ENCODE data around the gene SP4. TPM values are rescaled to one million over a fixed set of nuclear protein-coding genes. Genes with fewer than 3 reads are reported as not detected.

SP4 gene
- total RNA-seq, 4 donors from 2014 or later: 2.6 to 7.3 (median 6.2) TPM

GRCh38 chr7:21407796-21408480 is 19.9 kb upstream of the SP4 start:
- 70 to 87% methylated on average over 4 of the region's 4 CpGs for WGBS, 2 donors (ENCODE audit: low coverage in 1 of 2)
- Histone ChIP-seq H3K4me1 (no peaks in the 10 kb centered on the region), H3K36me3 (no peaks in the 10 kb centered on the region), H3K27me3 (no peaks in the 10 kb centered on the region), H3K9me3 (no peaks in the 10 kb centered on the region), H3K27ac (no peak overlapping the region), H3K4me3 (no peak overlapping the region)
- in situ Hi-C loops (cut with MboI; ENCODE audit: low pct_ligation_motif_present in 1 of 4, low pct_unique_long_range_greater_than_20kb in 1 of 4, low sequenced_read_pairs in 3 of 4) (no loop called here), intact Hi-C loops (cut with DNase I; ENCODE audit: low total_unique reads) (no loop called here)
- TF ChIP-seq CTCF (IDR thresholded peaks at IDR 0.05) (no peak), EP300 (IDR thresholded peaks at IDR 0.05; ENCODE audit: low read depth) (no peak), POLR2A (IDR thresholded peaks at IDR 0.05) (no peak), POLR2AphosphoS5 (IDR thresholded peaks at IDR 0.05) (no peak)
- DNase-seq: no peak

DNA sequence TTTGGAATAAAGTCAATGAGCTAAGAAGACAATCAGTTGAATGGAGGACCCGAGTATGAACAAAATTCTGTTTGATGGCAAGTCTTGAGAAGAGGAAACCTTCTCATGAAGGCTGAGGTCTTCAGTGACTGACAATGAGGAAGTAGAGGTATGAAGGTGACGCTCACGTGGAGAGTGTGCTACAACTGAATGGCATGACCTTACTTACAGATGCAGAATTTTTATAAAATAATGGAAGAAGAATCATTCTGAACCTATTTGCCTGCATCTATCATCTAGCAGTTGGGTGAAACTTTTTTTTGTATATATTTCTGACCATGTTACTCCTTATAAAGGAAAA is 19.4 kb upstream of the SP4 start:
- in situ Hi-C loops (cut with MboI; ENCODE audit: low pct_ligation_motif_present in 1 of 4, low pct_unique_long_range_greater_than_20kb in 1 of 4, low sequenced_read_pairs in 3 of 4): no loop called here
- TF ChIP-seq POLR2AphosphoS5 (IDR thresholded peaks at IDR 0.05): no peak
- TF ChIP-seq POLR2A (IDR thresholded peaks at IDR 0.05): no peak
- no peak for TF ChIP-seq EP300 (IDR thresholded peaks at IDR 0.05; ENCODE audit: low read depth)
- no peak for TF ChIP-seq CTCF (IDR thresholded peaks at IDR 0.05)
- WGBS, 2 donors (ENCODE audit: low coverage in 1 of 2): 63 to 90% methylated on average over 3 of the region's 3 CpGs

GRCh38 chr7:21412410-21412851 is 15.5 kb upstream of the SP4 start:
- no peaks in the 10 kb centered on the region for H3K27me3 ChIP-seq
- in situ Hi-C loops (cut with MboI; ENCODE audit: low pct_ligation_motif_present in 1 of 4, low pct_unique_long_range_greater_than_20kb in 1 of 4, low sequenced_read_pairs in 3 of 4): no loop called here
- 66 to 67% methylated on average over 1 of the region's 1 CpG for WGBS, 2 donors (ENCODE audit: low coverage in 1 of 2)
- no peak overlapping the region for H3K27ac ChIP-seq
- H3K9me3 ChIP-seq: no peaks in the 10 kb centered on the region
- H3K4me1 ChIP-seq: no peaks in the 10 kb centered on the region
- intact Hi-C loops (cut with DNase I; ENCODE audit: low total_unique reads): no loop called here
- TF ChIP-seq EP300 (IDR thresholded peaks at IDR 0.05; ENCODE audit: low read depth) (no peak), POLR2A (IDR thresholded peaks at IDR 0.05) (no peak), POLR2AphosphoS5 (IDR thresholded peaks at IDR 0.05) (no peak), CTCF (IDR thresholded peaks at IDR 0.05) (no peak)
- H3K4me3 ChIP-seq: no peak overlapping the region
- H3K36me3 ChIP-seq: no peaks in the 10 kb centered on the region
- no peak for DNase-seq

More for the DNA sequence above, 19.4 kb upstream of the SP4 start:
- H3K4me3 ChIP-seq: no peak overlapping the region
- intact Hi-C loops (cut with DNase I; ENCODE audit: low total_unique reads): no loop called here
- DNase-seq: no peak
- H3K9me3 ChIP-seq: no peaks in the 10 kb centered on the region
- H3K27ac ChIP-seq: no peak overlapping the region
- H3K4me1 ChIP-seq: no peaks in the 10 kb centered on the region
- no peaks in the 10 kb centered on the region for H3K36me3 ChIP-seq
- no peaks in the 10 kb centered on the region for H3K27me3 ChIP-seq

DNA sequence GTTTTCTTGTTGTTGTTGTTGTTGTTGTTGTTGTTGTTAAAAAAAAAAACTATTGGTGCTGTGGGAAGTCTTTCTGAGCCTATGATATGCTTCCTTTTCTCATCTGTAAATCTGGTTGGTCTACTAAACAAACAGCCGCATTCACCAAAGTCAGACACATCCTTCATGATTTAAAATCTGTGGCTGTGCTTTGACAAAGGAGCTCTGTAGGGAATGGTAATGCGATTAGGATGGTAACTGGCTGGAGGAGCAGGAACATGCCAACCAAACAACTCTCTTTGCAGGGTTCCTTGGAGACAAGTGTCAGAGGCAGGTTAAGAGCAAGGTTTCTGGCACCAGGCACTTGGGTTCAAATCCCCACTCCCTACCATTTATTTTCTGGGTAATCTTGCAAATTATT is 14.9 kb upstream of the SP4 start:
- in situ Hi-C loops (cut with MboI; ENCODE audit: low pct_ligation_motif_present in 1 of 4, low pct_unique_long_range_greater_than_20kb in 1 of 4, low sequenced_read_pairs in 3 of 4) (no loop called here), intact Hi-C loops (cut with DNase I; ENCODE audit: low total_unique reads) (no loop called here)
- H3K36me3 ChIP-seq: no peaks in the 10 kb centered on the region
- no peak overlapping the region for H3K27ac ChIP-seq
- H3K27me3 ChIP-seq: no peaks in the 10 kb centered on the region
- no peaks in the 10 kb centered on the region for H3K9me3 ChIP-seq
- no peaks in the 10 kb centered on the region for H3K4me1 ChIP-seq
- TF ChIP-seq POLR2A (IDR thresholded peaks at IDR 0.05) (no peak), CTCF (IDR thresholded peaks at IDR 0.05) (no peak), POLR2AphosphoS5 (IDR thresholded peaks at IDR 0.05) (no peak), EP300 (IDR thresholded peaks at IDR 0.05; ENCODE audit: low read depth) (no peak)
- no peak overlapping the region for H3K4me3 ChIP-seq
- no peak for DNase-seq
- WGBS, 2 donors (ENCODE audit: low coverage in 1 of 2): 56 to 72% methylated on average over 2 of the region's 2 CpGs

All from transverse colon (tissue), 4 donors.